HG03135 (cell line): Measurements from ENCODE around the gene HTR4.
"Not testable (repeated sequence)": the region's sequence is repeated elsewhere in the genome, so short reads cannot be mapped to it uniquely, and the experiment has no call there.

Source experiments
- ATAC-seq: cut with Tn5 transposase; IDR thresholded peaks from one replicate; pipeline ENCODE4 v1.9.1; 2021; ENCODE audit warnings: mild to moderate bottlenecking, moderate library complexity; ENCODE audit not compliant: unreplicated experiment

The HTR4 gene

DNA sequence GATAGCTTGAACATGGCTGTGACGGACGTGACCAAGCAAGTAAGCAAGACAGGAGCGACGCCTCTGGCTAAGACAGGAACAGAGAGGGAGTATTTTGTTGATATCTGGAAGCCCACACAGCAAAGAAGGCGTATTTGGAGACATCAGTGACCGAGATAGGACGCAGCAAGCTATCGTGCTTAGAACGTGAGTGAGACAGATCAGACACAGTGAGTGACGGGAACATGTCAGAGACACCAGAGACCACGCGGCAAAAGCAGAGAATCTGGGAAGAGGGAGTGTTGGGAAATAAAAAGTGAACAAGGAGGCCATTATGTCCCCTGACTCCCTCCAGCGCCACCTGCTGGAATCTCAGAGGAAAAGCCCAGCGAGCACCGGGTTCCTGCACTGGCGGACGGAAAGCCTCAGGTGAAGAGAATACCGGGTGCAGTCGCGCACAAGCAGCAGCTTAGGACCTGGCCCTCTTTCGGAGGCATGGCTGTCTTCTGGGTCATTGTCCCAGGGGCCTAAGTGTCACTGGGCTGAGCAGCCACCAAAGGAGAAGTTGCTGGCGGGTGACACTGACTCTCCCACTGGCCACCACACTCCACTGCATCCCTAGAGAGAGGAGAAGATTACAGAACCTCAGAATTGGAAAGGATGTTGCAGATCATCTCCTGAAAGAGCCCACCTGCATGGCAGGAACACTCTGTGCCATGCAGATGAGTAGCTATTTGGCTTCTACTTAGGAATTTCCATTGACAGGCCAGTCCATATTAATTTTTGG lies 171.4 kb downstream of the HTR4 start:
- peak; percentile 69 for ATAC-seq

DNA sequence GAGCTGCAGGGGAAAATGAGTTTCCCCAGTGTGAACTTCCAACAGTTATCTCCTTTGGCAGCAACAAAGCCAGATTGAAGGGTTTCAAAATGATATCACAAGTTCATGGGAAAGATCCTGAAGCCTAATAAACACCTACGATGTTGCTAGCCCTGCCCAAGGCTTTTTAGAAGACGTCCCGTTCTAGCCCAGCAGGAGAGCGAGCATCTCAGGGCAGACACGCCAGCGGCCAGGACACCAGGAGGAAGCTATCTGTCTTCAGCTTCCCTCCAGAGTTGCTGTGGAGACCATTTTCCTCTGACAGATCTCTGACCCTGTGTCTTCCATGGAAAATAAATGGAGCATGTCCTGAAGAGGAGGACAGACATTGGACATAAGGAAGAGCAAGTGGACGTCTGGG lies 172.1 kb downstream of the HTR4 start:
- ATAC-seq, result no peak

DNA sequence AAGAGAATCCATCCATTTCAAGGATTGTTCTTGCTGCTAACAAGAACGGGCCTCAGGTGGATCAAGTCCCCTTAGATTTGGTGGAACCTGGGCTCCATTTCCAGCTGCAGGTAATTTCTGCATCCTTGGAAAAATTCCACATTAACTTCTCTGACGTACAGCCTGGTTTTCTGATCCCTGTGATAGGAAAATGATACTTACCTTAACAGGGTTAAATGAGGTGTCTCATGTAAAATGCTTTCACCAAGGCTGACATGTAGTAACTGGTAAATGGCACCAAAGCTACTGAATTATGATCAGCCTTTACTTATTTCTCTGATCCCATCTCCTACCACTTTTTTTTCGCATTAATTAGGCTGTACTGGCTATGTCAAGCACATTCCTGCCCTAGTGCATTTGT lies 176.9 kb downstream of the HTR4 start:
- no peak for ATAC-seq

DNA sequence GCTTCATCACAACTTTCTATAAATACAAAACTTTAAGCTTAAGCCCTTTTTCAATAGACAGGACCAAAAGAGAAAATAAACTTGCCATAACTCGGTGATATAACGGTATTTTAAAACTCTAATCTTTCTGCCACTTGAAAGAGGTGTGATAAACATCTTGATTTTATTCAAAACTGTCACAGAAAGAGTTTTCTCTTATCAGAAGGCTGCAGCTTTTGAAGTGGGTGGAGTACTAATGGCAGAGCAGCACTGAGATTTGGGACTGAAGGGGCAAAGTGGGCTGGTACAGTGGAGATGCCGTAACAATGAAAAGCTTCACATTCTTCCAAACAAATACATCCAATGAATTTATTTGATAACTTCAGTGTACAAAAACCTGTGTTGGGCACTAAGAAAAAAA lies 178.0 kb downstream of the HTR4 start:
- no peak for ATAC-seq

DNA sequence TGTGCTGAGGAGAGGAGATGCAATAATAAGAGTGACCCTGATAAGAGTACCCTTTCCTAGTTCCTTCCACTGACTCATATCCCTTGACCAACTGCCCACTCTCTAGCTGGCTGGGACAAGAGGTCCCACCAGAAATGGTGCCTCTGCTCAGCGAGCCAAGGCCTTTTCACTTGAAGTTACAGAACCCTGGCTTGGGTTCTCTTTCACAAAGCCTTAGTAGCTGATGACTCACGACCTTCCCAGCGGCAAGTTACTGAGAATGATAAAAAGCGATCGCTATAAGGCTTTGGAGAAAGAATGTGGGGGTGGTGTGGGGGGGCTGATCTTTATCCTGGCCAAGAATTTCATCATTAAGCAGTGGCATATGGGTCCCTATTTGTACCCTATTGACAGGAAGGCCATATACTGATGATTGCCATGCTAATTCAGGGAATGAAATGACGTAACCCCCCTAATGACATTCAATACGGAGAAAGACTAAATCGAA lies 180.3 kb downstream of the HTR4 start:
- ATAC-seq, result no peak

DNA sequence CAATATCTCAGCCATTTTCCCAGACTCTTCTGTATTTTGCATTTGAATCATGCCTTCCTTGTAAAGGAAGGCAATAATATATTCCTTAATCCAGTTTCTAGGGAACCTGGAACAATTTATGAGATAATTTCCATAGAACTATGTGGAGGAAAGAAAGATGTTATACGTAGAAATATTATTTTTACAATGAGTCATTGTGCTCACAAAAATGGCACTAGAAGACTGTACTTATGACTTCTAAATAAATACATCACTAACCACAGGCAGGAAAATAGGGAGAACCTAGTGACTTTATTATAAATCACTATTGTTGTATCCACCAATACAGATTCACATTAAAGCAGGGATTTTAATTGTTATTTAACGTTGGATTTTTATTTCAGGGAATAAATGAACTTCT lies 182.9 kb downstream of the HTR4 start:
- ATAC-seq, result no peak

DNA sequence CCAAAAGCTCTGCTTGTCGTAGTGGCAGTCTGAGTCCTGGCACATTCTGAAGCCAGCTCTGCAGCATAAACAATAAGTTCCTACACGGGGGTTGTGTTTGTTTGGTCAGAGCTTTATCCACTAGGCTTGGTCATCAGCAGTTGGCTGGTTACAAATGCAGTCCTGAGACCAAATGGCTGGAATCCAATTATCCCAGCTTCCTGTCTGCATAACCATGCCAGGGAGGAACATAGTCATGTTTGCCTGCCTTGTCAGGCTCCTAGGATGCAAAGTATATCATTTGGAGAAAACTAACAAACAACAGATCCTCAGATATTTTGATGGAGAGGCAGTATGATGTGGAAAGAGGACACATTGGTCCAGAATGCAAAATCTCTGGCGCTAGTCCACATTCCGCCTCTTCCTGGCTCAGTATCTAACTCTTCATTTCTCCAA lies 184.8 kb downstream of the HTR4 start:
- ATAC-seq, result no peak

DNA sequence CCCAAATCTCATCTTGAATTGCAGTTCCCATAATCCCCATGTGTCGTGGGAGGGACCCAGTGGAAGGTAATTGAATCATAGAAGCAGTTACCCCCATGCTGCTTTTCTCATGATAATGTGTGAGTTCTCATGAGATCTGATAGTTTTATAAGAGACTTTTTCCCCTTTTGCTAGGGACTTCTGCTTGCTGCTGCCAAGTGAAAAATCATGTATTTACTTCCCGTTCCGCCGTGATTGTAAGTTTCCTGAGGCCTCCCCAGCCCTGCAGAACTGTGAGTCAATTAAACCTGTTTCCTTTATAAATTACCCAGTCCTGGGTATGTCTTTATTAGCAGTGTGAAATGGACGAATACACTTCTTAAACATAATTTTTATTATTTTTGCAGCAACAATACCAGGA lies 185.6 kb downstream of the HTR4 start:
- not testable (repeated sequence) for ATAC-seq

DNA sequence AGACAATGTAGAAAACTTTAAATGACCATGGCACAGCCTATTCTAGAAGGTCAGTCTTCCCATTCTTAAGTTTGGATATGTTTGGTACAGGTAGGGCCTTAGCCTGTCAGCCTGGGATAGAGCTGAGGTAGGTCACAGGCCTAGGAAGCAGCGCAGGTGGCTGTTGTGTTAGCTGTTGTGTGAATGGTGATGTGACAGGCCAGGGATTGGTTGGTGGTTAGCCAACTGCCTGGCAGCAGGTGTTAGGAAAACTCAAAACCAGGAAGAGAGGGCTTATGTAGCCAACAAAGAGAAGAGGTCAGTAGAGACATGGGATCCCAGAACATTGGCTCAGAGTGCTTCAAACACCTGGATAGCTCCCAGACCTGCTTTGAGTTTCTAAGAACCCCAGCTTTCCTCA lies 186.4 kb downstream of the HTR4 start:
- ATAC-seq, result no peak

DNA sequence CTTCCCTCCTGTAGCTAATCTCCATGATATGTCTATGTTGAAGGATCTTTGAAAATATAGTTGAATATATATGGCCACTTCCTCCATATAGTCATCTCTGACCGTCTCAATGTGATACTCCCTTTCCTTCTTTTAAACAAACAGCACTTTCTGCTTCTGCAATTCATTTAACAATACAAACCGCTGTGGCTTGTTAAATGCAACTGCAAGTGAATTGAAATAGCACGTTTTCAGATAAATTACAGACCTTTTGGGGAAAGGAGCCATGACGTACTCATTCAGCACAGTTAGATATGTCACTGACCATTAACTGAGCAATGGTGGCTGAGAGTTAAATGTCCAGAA lies 188.1 kb downstream of the HTR4 start:
- ATAC-seq, result no peak

DNA sequence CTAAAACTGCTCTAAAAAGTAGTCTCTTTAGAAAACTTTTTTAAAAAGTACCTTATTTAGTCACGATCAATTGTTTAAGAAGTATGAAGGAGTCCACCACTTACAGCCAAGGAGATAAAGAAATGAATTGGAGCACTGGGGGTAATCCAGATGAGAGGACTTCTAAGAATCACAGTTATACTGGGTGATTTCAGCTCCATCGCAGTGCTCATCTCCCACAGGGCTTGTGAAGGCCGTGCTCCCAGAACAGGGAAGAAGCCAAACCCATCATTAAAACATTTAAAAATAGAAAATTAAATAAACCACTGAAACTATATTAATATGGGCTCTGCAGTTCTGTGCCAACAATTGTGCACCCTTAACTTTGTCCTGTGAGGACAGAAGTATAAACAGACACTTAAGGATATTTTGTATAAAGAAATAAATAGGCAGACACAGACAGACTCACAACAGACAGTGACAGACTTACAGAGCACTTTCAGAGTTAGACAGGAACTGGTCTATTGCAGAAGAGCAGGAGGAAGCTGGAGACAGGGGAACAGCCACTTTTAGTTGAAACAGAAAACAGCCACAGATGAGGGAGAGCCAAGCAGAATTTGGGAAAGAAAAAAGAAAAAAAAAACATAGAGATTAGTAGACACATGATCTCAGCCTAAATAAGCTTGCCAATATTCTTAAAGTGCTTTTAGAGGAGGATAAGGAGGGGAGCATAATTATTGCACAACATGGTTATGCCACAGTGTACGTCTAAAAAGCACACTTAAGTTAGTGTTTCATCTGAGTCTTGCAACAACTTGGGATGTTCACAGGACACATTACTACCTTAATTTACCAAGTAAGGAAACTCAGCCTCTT lies 188.7 kb downstream of the HTR4 start:
- no peak for ATAC-seq

DNA sequence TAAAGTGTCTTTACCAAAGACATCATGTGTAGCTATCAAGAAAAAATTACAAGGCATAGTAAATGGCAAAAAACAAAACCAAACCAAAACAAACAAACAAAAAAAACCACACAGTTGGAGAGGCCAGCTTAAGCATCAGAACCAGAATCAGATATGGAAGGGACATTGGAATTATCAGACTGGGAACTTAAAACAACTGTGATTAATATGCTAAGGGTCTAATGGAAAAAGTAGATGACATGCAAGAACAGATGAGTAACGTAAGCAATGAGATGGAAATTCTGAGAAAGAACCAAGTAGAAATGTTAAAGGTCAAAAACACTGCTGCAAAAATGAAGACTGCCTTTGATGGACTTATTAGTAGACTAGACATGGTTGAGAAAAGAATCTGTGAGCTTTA lies 194.7 kb downstream of the HTR4 start:
- no peak for ATAC-seq

DNA sequence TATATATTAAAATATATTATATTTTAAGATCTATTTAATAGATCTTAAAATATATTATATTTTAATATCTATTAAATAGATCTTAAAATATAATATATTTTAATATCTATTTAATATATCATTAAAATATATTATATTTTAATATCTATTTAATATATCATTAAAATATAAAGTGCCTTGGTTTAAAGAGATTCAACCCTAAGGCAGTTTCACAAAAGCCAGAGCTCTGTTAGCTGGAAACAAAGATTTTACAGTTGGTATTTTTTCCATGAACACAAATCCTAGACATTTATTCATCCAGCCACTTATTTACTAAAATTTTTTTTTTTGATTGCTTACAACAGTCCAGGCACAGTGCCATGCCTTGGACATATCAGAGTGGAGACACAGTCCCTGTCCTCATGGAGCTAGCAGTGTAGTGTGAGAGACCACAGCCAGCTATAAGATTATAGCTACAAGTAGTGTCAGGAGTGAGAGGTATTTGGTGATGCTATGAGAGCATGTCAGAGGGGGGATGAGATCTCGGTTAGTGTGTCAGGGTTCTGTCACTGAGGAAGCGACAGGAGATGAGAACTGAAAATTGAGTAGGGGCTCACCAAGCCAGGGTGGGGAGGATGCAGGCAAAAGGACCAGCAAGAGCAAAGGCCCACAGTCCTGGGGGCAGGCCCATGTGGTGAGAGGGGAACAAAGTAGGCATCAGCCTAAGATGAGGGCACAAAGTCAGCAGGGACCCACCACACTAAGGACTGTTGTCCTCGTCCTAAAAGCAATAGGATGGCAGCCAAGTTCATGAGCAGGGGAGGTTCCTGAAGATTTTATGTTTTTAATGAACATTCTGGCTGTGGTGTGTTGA lies 196.1 kb downstream of the HTR4 start:
- no peak for ATAC-seq

DNA sequence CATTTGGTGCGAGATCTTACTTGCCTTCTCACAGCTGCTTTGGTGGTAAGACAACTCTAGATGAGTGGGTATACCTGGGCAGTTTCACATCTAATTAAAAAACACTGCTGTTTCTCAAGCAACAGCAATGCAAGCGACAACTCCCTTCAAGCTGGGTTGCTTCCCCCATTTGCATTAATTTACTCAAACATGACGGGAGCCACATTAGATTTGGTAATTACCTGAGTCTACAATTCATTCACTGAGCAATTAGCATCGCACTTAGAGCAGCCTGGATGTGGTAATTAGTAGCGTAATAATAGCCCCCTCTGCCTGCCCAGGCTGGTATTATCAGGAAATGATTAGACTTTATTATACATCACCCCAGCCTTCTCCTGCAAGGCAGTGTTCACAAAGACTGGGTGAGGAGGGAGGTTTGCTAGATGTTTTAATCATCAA lies 197.1 kb downstream of the HTR4 start:
- ATAC-seq, result peak; percentile 88

DNA sequence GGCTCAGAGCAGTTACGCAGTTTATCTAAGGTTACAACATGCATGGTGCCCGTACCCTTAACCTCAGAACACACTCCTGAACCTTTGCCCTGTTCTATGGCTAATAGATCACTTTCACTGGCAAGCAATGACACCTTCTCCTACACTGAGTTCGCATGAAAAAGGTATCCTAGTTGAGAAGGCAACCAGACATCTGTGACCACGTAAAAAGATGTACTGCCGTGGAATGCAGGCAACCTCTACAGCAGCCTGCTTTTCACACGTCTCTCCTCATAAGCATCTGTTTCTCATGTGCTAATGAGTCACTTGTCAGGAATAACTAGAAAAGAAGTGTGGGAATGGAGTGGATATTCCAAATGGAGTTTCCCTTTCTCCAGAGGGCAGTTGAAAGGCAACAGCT lies 199.1 kb downstream of the HTR4 start:
- no peak for ATAC-seq

DNA sequence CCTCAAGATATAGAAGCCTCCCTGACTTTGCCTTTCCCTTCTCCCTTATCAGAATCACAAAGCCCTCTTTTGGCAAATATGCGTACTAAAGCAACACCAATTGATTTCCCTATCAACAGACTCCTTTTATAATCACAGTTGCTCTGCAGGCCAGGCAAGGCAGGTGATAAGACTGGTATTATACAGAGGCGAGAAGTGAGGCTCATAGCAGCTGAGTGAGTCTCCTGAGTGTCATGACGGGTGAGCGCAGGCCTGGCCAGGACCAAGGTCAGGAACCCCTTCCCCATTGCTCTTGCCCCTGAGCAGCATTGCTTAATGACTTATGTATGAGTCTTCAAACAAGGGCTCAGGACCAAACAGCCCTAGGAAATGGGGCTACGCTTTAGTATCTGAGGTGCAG lies 199.8 kb downstream of the HTR4 start:
- no peak for ATAC-seq

DNA sequence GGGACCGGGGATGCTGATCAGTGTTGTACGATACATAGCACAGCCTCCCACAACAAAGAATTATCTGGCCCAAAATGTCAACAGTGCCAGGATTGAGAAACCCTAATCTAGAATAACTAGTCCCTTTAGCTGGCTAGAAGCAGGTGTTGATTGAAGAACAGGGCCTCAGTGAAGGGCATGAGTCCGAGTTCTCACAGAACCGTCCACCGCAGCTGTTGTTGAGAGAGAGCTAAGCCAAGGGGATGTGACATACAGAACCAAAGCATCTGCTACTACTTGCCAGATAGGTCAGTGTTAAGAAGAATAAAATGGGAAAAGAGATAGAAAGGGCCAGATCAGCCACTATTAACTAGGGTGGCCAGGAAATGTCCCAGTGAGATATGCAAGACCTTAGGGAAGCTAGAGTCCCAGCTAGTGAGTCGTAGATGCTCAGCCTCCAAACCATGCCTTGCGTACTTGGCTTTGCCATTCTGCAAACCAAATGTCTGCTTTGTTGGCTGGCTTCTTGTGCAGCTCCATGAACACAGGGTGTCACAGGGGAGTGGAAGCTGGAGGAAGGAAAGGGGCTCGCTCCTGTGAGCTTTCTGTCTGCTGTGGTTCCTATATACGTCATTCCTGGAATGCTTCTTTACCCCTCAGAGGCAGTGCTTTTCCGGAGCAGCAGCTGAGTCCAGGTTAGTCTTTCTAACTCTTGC lies 201.7 kb downstream of the HTR4 start:
- no peak for ATAC-seq

DNA sequence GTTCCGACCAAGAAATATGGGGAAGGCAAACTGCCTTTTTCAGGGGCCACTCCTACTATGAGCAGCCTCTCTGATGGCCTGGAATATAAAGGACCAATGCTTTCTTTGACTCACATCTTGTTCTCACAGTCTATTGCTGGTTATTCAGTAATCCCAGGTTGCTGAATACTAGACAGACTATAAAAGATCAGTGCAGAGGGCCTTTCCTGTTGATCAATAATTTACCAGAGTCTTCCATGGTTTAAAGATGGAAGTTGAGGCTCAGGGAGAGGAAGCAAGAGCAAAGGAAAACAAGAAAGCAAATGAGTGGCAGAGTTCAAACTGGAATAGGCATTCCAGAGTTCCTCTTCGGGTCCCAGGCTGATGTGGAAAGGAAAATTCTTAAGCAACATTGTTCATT lies 207.7 kb downstream of the HTR4 start:
- no peak for ATAC-seq

DNA sequence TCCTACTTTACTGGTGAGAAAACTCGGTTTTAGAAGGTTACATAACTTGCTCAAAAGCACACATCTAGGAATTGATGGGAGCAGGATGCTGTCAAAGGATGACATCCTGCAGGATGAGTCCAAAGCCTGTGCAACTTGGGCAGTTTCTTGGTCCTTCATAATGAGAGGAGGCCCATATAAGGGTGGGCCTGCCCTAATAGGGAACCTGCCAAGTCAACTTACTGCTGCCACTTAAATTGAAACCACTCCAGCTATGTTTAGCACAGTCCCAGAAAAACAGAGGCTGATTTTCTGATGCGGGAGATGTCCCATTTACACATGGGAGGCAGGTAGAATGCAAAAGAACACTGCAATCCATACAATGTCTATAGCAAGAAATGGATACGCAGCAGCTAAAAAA lies 208.7 kb downstream of the HTR4 start:
- no peak for ATAC-seq

DNA sequence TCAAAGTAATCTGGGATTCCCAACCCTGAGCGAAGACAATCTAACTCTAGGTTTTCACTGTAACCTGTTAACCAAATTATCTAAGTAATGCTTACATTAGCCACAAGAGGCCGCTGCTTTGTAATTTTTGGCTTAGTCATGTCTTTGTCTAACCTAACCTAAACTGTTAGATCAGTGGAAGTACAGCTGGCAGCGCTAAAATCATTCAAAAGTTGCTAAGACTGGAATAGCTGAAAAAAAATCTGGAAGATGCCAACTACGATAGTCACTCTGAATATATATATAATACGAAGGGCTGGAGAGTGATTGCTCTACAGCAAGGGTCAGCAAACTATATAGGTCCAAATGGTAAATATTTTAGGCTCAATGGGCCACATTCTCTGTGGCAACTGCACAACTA lies 210.3 kb downstream of the HTR4 start:
- peak; percentile 83 for ATAC-seq

DNA sequence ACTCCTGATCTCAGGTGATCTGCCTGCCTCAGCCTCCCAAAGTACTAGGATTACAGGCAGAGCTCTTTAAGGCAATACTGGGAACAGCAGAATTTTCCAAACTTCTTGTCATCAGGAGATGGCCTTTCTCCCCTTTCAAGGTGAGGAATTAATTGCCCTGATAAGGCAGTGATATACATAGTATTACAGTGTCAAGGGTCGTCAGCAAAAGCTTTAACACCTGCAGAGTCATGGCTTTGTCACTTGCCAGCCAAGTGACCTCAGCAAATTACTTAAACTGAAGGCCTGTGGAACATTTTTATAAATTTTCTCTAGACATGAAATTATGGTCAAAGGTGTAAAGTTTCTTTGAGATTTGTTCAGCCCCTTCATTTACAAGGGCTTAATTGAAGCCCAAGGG lies 211.1 kb downstream of the HTR4 start:
- no peak for ATAC-seq
